Measurements from ENCODE around the gene DLGAP1. TPM values are rescaled to one million over a fixed set of nuclear protein-coding genes. Genes with fewer than 3 reads are reported as not detected.

DLGAP1 gene
- total RNA-seq, 1 experiment from 2014 or later = 0.14 TPM

DNA sequence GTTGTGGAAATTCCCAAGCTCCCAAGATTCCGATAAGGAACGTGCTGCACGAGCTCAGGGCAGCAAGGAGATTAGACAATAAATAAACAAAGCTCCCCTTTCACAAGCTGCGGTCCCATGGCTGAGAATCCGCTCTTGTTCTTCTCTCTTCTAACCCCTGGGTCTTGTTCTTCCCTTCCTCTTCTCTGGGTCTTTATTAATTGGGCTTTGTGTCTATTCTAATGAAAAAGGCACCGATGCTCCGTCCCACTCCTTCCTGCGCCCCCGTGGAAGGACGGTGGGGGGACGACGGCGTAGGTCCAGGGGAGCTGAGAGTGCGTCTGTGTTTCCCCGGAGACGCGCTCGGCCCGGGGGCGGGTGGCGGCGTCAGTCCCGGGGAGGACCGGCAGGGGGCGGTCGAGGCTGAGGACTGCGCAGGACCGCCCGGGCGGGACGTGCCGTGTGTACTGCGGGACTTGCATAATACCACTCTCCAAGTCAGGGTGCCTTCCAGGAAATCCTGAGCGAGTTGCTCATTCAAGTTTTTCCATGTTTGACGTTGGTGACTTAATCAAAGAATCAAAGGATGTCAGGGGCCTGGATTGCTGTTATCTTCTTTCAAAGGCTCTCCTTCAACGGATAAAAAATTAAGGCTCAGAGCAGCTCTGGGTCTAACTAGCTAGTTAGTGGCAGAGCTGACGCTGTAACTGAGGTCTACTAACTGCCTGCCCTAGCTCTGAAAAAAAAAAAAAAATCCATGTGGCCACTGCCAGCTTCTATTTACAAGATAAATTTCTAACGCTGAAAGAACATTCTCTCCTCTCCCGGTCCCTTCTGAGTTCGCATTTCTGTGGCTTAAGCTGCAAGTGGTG is 683.8 kb downstream of the DLGAP1 start:
- in situ Hi-C loops (cut with HindIII; ENCODE audit: low pct_unique_long_range_greater_than_20kb, low sequenced_read_pairs) = no loop called here

GRCh38 chr18:3761266-3761665 is 693.8 kb downstream of the DLGAP1 start:
- in situ Hi-C loops (cut with HindIII; ENCODE audit: low pct_unique_long_range_greater_than_20kb, low sequenced_read_pairs) = no loop called here
- DNase-seq (ENCODE audit: low read depth) = no peak

More for the DNA sequence above, 683.8 kb downstream of the DLGAP1 start:
- DNase-seq (ENCODE audit: low read depth) = peak; percentile 87

DNA sequence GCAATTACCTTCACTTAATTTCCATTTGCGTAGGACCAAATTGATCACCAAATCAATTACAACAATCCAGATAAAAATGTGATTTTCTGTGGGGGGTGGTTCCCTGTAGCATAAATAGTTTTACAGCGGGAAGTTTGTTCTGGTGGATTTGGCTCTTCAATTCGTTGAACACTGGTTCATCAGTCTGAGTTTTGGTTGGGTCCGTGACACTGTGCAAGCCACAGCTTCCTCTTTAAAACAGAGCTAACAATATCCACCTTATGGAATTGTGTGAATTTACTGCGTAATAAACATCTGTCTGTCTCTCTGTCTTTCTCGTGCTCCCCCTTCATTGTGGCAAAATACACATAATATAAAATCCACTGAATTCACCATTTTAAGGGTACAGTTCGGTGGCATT is 694.4 kb downstream of the DLGAP1 start:
- in situ Hi-C loops (cut with HindIII; ENCODE audit: low pct_unique_long_range_greater_than_20kb, low sequenced_read_pairs) = no loop called here
- no peak for DNase-seq (ENCODE audit: low read depth)

GRCh38 chr18:3759099-3759498 is 696.0 kb downstream of the DLGAP1 start:
- no peak for DNase-seq (ENCODE audit: low read depth)
- in situ Hi-C loops (cut with HindIII; ENCODE audit: low pct_unique_long_range_greater_than_20kb, low sequenced_read_pairs) = no loop called here

DNA sequence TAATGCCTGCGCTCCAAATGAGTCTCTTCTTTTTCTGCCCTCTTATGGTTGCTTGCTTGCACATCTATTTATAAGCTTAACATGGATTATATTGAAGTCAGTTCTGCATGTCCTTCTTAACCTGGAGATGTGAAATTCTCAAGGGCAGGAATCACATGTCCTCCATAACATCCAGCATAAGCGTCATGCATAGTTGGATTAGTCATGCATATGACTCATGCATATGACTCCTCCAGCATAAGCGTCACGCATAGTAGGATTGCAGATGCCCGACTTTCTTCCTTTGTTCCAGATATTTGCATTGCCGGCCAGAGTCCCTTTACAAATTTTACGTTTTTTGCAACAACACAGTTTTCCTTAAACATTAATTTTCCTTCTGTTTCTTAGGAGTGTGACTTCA is 696.6 kb downstream of the DLGAP1 start:
- in situ Hi-C loops (cut with HindIII; ENCODE audit: low pct_unique_long_range_greater_than_20kb, low sequenced_read_pairs) = no loop called here

DNA sequence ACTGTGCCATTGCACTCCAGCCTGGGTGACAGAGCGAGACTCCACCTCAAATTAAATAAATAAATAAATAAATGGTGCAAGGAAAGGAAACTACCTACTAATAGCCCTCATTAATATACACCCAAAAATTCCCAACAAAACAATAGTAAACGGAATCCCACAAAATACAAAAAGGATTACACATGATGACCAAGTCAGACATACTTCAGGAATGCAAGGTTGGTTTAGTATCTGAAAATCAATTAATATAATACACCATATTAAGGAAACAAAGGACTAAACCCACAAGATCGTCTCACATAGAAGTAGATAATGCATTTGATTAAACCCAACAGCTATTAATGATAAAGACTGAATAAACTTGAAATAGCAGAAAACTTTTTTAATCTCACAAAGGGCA is 697.7 kb downstream of the DLGAP1 start:
- in situ Hi-C loops (cut with HindIII; ENCODE audit: low pct_unique_long_range_greater_than_20kb, low sequenced_read_pairs) = no loop called here
- DNase-seq (ENCODE audit: low read depth) = no peak

More for the DNA sequence above, 696.6 kb downstream of the DLGAP1 start:
- DNase-seq (ENCODE audit: low read depth) = peak; percentile 71

DNA sequence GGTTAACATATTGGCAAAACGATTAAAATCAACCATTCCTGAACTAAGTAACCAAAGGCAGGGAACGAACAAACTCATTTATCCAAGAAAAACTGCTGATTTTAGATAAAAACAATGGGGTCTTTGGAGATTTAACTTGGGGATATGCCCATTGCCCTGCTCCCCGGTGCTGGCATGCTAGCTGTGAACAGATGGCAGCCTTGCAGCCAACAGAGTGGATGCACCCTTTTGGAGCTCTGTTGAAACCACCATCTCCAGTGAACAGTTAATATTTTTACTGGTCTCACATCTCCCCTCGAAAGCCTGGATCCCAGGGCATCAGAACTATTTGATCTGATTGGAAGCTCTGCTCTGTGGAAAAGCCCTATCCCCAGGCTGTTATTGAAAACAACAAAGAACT is 702.0 kb downstream of the DLGAP1 start:
- no peak for DNase-seq (ENCODE audit: low read depth)
- in situ Hi-C loops (cut with HindIII; ENCODE audit: low pct_unique_long_range_greater_than_20kb, low sequenced_read_pairs) = no loop called here

DNA sequence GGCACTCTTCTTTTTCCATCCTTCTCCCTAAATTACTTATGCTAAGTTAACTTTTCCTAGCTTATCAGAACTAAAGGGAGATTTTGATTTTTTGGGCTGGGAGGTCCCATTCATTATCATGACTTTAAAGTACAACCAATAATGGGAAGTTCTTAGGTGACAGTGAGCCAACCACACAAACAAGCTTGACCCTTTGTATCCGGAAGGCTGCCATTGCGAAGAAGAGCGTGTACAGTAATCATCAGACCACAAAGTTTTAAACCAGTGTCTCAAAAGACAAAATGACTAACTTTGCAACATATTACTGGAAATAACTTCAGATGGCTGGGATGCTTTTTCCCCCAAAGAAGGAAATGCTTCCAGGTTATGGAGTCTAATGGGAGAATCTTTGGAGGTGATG is 707.0 kb downstream of the DLGAP1 start:
- DNase-seq (ENCODE audit: low read depth) = no peak
- in situ Hi-C loops (cut with HindIII; ENCODE audit: low pct_unique_long_range_greater_than_20kb, low sequenced_read_pairs) = no loop called here

DNA sequence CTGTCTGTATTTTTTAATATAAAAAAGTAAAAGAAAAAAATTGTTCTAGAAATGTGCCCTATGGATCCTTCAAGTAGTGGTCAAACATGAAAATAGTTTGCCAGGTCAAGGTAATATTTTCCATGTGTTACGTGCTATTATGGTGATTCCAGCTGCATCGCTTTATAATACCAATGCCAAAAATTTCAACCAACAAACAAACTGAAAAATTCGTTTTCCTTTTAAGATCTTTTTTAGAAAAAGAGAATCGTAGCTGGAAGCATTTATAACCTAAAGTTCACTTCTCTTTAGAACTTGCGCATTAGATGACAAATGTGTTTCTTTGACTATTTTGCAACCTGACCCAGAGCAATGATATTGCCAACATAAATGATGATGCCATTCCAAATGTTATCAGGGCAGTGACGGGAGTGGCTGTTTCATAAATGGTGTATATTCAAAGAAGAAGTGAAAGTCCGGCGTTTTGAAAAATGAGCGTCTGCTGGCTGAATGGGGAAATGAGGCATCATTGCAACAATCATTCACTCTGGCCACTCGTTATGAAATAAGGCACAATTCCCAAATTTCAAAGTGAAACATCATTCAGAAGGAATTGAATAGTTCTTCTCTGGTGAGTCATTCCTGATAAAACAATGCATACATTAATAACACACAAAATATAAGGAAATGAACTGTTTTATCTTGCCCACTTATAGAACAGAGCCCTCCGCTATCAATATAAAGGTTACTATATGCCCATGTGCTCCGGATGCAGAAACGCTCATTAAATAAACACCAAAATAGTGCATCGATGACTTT is 707.7 kb downstream of the DLGAP1 start:
- no peak for DNase-seq (ENCODE audit: low read depth)
- in situ Hi-C loops (cut with HindIII; ENCODE audit: low pct_unique_long_range_greater_than_20kb, low sequenced_read_pairs) = no loop called here

- no peak for DNase-seq (ENCODE audit: low read depth)
- in situ Hi-C loops (cut with HindIII; ENCODE audit: low pct_unique_long_range_greater_than_20kb, low sequenced_read_pairs) = no loop called here
Measured at GRCh38 chr18:3742541-3742940, 712.6 kb downstream of the DLGAP1 start.

DNA sequence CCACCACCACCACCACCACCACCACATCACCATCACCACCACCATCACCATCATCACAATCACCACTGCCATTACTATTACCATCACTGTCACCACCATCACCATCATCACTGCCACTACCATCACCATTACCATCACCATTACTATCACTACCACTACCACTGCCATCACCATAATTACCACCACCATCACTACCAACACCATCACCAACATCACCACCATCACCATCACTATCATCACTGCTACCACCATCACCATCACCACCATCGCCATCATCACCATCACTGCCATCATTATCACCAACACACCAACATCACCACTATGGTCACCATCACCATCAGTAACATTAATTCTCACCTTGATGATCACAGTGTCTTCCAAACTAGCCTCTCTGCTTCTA is 713.8 kb downstream of the DLGAP1 start:
- no peak for DNase-seq (ENCODE audit: low read depth)
- in situ Hi-C loops (cut with HindIII; ENCODE audit: low pct_unique_long_range_greater_than_20kb, low sequenced_read_pairs) = no loop called here

DNA sequence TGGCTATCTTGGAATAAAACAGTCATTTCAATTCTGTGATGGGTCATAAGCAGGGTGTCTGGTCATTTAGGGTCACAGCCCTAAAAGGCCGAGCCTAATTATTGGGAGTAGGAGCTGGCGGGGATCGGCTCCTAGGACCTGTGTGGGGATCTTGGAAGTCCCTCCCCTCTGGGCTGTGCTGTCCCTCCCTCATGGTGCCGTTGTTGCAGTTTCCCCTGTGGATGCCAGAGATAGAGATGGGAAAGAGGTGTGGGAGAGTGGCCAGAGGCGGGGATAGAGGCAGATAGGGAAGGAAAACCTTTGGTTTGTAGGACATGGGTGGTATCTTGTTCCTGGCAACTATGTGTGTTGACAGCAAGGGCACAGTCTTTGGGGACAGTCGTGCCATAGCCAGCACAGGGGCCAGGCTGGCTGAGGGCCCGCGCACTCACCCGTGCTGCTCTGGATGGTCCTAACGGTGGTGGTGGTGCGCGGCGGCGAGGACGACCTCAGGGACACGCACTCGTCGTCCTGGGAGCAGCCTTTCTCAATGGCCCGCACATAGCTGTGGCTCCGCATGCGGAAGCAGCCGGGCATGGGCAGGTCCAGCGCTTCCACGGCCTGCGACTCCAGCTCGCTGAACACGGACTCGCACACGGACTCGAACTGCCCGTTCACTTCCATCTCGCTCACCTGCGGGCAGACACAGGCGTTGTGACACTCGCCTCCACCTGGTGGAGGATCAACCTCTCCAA is 726.2 kb downstream of the DLGAP1 start:
- in situ Hi-C loops (cut with HindIII; ENCODE audit: low pct_unique_long_range_greater_than_20kb, low sequenced_read_pairs) = no loop called here
- DNase-seq (ENCODE audit: low read depth) = no peak

DNA sequence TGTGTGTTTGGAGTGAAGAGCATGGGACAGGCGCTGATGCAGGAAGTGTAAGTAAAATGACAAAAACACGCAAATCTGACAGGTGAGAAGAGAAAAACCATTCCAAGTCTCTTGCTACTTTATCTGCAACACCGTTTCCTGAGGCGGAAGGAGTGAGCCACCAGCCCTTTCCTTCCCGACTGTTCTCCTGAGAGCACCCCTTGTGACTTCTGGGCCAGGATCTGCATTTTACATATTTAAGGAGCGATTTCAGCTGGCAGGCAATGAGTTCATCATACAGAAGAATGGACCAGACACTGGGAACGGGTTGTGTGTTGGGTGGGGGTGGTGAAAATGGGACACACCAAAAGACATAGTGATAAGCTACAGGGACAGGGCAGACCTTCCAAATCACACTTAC is 727.8 kb downstream of the DLGAP1 start:
- DNase-seq (ENCODE audit: low read depth) = no peak
- in situ Hi-C loops (cut with HindIII; ENCODE audit: low pct_unique_long_range_greater_than_20kb, low sequenced_read_pairs) = no loop called here

GRCh38 chr18:3726238-3726951 is 728.7 kb downstream of the DLGAP1 start:
- in situ Hi-C loops (cut with HindIII; ENCODE audit: low pct_unique_long_range_greater_than_20kb, low sequenced_read_pairs) = no loop called here
- DNase-seq (ENCODE audit: low read depth) = peak; percentile 51

- in situ Hi-C loops (cut with HindIII; ENCODE audit: low pct_unique_long_range_greater_than_20kb, low sequenced_read_pairs) = no loop called here
- DNase-seq (ENCODE audit: low read depth) = no peak
Measured at GRCh38 chr18:3725115-3725514, 730.0 kb downstream of the DLGAP1 start.

DNA sequence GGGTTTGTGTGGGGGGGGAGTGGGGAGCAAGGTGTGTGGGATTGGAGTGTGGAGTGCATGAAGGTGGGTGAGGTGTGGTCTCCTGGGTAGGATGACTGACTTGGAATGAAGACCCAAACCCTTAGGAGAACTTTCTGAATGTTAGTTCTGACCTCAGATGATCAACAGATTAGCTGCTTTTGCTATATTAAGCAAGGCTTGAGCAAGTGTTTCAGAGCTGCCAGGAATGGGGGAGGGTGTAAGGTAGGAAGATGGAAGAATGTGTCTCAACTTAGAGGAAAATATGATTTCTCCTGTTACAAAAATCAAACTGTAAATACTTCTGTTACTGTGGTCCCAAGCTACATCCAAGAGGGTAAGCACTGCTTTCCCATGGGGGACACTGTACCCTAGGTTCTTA is 731.6 kb downstream of the DLGAP1 start:
- DNase-seq (ENCODE audit: low read depth) = no peak
- in situ Hi-C loops (cut with HindIII; ENCODE audit: low pct_unique_long_range_greater_than_20kb, low sequenced_read_pairs) = no loop called here

GRCh38 chr18:3722649-3723433 is 732.3 kb downstream of the DLGAP1 start:
- in situ Hi-C loops (cut with HindIII; ENCODE audit: low pct_unique_long_range_greater_than_20kb, low sequenced_read_pairs) = no loop called here
- DNase-seq (ENCODE audit: low read depth) = no peak
